Thyroid gland (tissue), 4 donors: ENCODE measurements around the gene SEMA7A. TPM values are rescaled to one million over a fixed set of nuclear protein-coding genes. Genes with fewer than 3 reads are reported as not detected.

ENCODE experiments used
- DNase-seq, 2 donors: peaks; one replicate each; pipeline ENCODE4 v3.0.0-alpha.2; 2019
- H3K27ac ChIP-seq, 3 donors: fragments of 200-600 bp; sonication (generic); 1 replicate in 2 of 3; 2 replicates in 1 of 3; pipeline ENCODE4 v1.5.1; 2016 to 2019; ENCODE audit warnings: mild to moderate bottlenecking in 1 of 3, moderate library complexity in 1 of 3
- H3K27me3 ChIP-seq: fragments of 200-600 bp; sonication (generic); one replicate; pipeline ENCODE4 v1.5.1; 2019
- H3K36me3 ChIP-seq, 2 donors: fragments of 200-600 bp; sonication (generic); one replicate each; pipeline ENCODE4 v1.5.1; 2016 to 2019
- H3K4me1 ChIP-seq, 2 donors: fragments of 200-600 bp; sonication (generic); one replicate each; pipeline ENCODE4 v1.5.1; 2017 to 2019
- H3K4me3 ChIP-seq, 3 donors: fragments of 200-600 bp; sonication (generic); replicated peaks in 1 of 3; 1 replicate in 2 of 3; 2 replicates in 1 of 3; pipeline ENCODE4 v1.5.1; 2016; ENCODE audit warnings: mild to moderate bottlenecking in 1 of 3
- H3K9me3 ChIP-seq: fragments of 200-600 bp; sonication (generic); one replicate; pipeline ENCODE4 v1.5.1; 2017
- POLR2A ChIP-seq, 2 donors: fragments of 450-650 bp; IDR thresholded peaks; one replicate each; pipeline ENCODE4 v1.6.1; 2017; ENCODE audit warnings: antibody characterized with exemption in 2 of 2, mild to moderate bottlenecking in 2 of 2, moderate library complexity in 1 of 2
- WGBS, 2 donors: methylation state at CpG; one replicate each; pipeline ENCODE4 v1.1.5; 2017; 5-methylcytosine and 5-hydroxymethylcytosine counted together
- intact Hi-C: fragments of 100-400 bp; cut with DNase I; formaldehyde crosslinking; loops from one replicate; pipeline ENCODE4 v1.15.1; 2023
- total RNA-seq, 4 donors: library from RNA; depleted of rRNA; stranded (reverse); fragments of >200 nt; gene quantifications; one replicate each; pipeline ENCODE4 v1.2.3, GENCODE V29; 2016
- TF ChIP-seq, protein P1 (sequence below), 6 experiments: fragments of 200-600 bp in 3 of 6; fragments of 450-650 bp in 3 of 6; sonication (generic) in 3 of 6; IDR thresholded peaks; one replicate each; pipeline ENCODE4 v1.5.1; 2016 to 2019; ENCODE audit warnings: antibody characterized with exemption in 6 of 6, mild to moderate bottlenecking in 2 of 6, inconsistent platforms in 1 of 6, moderate library complexity in 1 of 6

The SEMA7A gene
- total RNA-seq, 4 donors from 2014 or later: 0.29 to 2.0 (median 1.6) TPM

- H3K4me1 ChIP-seq: no peaks in the 10 kb centered on the region
- TF ChIP-seq, protein P1, sequence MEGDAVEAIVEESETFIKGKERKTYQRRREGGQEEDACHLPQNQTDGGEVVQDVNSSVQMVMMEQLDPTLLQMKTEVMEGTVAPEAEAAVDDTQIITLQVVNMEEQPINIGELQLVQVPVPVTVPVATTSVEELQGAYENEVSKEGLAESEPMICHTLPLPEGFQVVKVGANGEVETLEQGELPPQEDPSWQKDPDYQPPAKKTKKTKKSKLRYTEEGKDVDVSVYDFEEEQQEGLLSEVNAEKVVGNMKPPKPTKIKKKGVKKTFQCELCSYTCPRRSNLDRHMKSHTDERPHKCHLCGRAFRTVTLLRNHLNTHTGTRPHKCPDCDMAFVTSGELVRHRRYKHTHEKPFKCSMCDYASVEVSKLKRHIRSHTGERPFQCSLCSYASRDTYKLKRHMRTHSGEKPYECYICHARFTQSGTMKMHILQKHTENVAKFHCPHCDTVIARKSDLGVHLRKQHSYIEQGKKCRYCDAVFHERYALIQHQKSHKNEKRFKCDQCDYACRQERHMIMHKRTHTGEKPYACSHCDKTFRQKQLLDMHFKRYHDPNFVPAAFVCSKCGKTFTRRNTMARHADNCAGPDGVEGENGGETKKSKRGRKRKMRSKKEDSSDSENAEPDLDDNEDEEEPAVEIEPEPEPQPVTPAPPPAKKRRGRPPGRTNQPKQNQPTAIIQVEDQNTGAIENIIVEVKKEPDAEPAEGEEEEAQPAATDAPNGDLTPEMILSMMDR (IDR thresholded peaks at IDR 0.05): no peak
- no peak for TF ChIP-seq POLR2A (IDR thresholded peaks at IDR 0.05)
- intact Hi-C loops: no loop called here
Measured at GRCh38 chr15:74425630-74426029, 8.1 kb downstream of the SEMA7A start.

GRCh38 chr15:74424901-74425528 lies 8.7 kb downstream of the SEMA7A start:
- H3K27me3 ChIP-seq: no peaks in the 10 kb centered on the region
- no peaks in the 10 kb centered on the region for H3K36me3 ChIP-seq
- H3K4me3 ChIP-seq: no peak overlapping the region
- H3K4me1 ChIP-seq: no peaks in the 10 kb centered on the region
- TF ChIP-seq, protein P1 (IDR thresholded peaks at IDR 0.05): no peak
- TF ChIP-seq POLR2A (IDR thresholded peaks at IDR 0.05): no peak
- WGBS, 2 donors: 86 to 87% methylated on average over 8 of the region's 8 CpGs
- H3K27ac ChIP-seq: no peak overlapping the region
- no peaks in the 10 kb centered on the region for H3K9me3 ChIP-seq
- intact Hi-C loops: no loop called here
- no peak for DNase-seq

More at GRCh38 chr15:74425630-74426029, 8.1 kb downstream of the SEMA7A start:
- Histone ChIP-seq H3K27ac (no peak overlapping the region), H3K36me3 (no peaks in the 10 kb centered on the region), H3K4me3 (no peak overlapping the region), H3K9me3 (no peaks in the 10 kb centered on the region), H3K27me3 (no peaks in the 10 kb centered on the region)
- no peak for DNase-seq
- WGBS, 2 donors: 83 to 85% methylated on average over 7 of the region's 7 CpGs

GRCh38 chr15:74423431-74424257 lies 10.1 kb downstream of the SEMA7A start:
- no peak overlapping the region for H3K4me3 ChIP-seq
- intact Hi-C loops: no loop called here
- WGBS, 2 donors: 89 to 92% methylated on average over 8 to 10 of the region's 10 CpGs
- H3K4me1 ChIP-seq: no peaks in the 10 kb centered on the region
- no peak for DNase-seq
- no peak overlapping the region for H3K27ac ChIP-seq
- no peaks in the 10 kb centered on the region for H3K9me3 ChIP-seq
- H3K27me3 ChIP-seq: no peaks in the 10 kb centered on the region
- TF ChIP-seq, protein P1 (IDR thresholded peaks at IDR 0.05): no peak
- no peak for TF ChIP-seq POLR2A (IDR thresholded peaks at IDR 0.05)
- H3K36me3 ChIP-seq: no peaks in the 10 kb centered on the region

DNA sequence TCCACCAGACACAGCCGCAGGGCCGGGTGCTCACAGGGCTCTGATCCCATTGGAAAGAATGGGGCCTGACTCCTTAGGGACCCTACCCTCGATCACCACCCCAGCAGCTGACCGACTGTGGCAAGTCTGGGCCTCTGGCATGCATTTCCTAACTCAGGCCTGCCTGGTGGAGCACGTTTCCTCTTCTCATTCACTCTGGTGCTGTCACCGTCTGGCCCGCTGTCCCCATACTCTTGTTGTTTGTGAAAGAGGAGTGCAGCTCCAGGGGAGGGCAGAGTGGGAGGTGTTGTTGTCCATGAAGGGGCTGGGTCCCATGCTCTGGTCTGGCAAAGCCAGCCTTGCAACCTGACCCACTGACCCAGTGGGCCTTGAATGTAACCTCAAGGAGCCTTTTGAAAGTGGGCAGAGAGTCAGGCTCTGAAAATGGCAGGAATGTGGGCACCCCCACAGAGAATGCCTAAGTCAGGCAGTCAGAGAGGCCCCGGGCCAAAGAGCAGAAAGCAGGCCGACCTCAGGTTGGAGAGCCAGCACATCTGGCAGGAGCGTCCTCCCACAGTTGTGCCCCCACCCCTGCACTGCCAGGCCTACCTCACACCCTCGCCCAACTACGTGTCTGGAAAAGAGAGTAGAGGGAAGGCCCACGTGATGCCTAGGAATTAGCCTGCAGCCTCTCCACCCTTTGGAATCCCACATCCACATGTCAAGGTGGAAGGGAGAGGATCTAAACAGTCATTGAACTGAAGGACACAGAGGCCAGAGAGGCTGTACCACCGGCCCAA lies 10.9 kb downstream of the SEMA7A start:
- Histone ChIP-seq H3K27me3 (no peaks in the 10 kb centered on the region), H3K9me3 (no peaks in the 10 kb centered on the region), H3K36me3 (no peaks in the 10 kb centered on the region), H3K4me1 (no peaks in the 10 kb centered on the region), H3K4me3 (no peak overlapping the region), H3K27ac (no peak overlapping the region)
- 77 to 83% methylated on average over 12 to 13 of the region's 14 CpGs for WGBS, 2 donors
- intact Hi-C loops: no loop called here
- no peak for DNase-seq
- TF ChIP-seq, protein P1 (IDR thresholded peaks at IDR 0.05): no peak
- no peak for TF ChIP-seq POLR2A (IDR thresholded peaks at IDR 0.05)
